Stomach (tissue), 4 donors: ENCODE data around the gene UGT8.
A peak's percentile ranks its signal among the peaks of the same experiment; 100 is the strongest.
"Not testable (repeated sequence)": the region's sequence is repeated elsewhere in the genome, so short reads cannot be mapped to it uniquely, and the experiment has no call there.

ENCODE experiments used
- CTCF ChIP-seq, 7 experiments: fragments of 450-650 bp in 4 of 7; fragments of 200-600 bp in 3 of 7; sonication (generic) in 3 of 7; IDR thresholded peaks; one replicate each; pipeline ENCODE4 v1.5.1; 2016 to 2019; ENCODE audit warnings: antibody characterized with exemption in 7 of 7, control low read depth in 2 of 7, mild to moderate bottlenecking in 1 of 7
- POLR2AphosphoS5 ChIP-seq, 3 donors: sonication (generic); formaldehyde crosslinking; IDR thresholded peaks; one replicate each; pipeline ENCODE4 v1.6.1; 2016; ENCODE audit warnings: antibody characterized with exemption in 3 of 3

GRCh38 chr4:114616036-114616435, 17.4 kb downstream of the UGT8 start:
- TF ChIP-seq CTCF (IDR thresholded peaks at IDR 0.05), result not testable (repeated sequence)
- TF ChIP-seq POLR2AphosphoS5 (IDR thresholded peaks at IDR 0.05), result peak in 2 of 3 donors; percentile 6 to 9
